Epithelial cell of esophagus (primary cell): ENCODE data around the gene ABCA4.

Experiments
- DNase-seq: peaks from one replicate; pipeline ENCODE4 v3.0.0; 2010; ENCODE audit warnings: low read depth
- H3K4me3 ChIP-seq: 2 replicates; pipeline ENCODE4 v1.5.1; 2011; ENCODE audit warnings: mild to moderate bottlenecking, low read length, control low read depth
- CTCF ChIP-seq: IDR thresholded peaks from 2 replicates; pipeline ENCODE4 v1.5.1; 2011; ENCODE audit warnings: low read depth, mild to moderate bottlenecking, low read length, control low read depth, inconsistent platforms; ENCODE audit not compliant: insufficient read depth; ENCODE audit errors: missing control alignments

ABCA4 gene

GRCh38 chr1:94044891-94045290 is 76.1 kb downstream of the ABCA4 start:
- TF ChIP-seq CTCF, result no peak
- no peak for DNase-seq
- H3K4me3 ChIP-seq, result no peak overlapping the region

- TF ChIP-seq CTCF, result no peak
- no peak for DNase-seq
- H3K4me3 ChIP-seq, result no peak overlapping the region
These were observed 76.6 kb downstream of the ABCA4 start for GRCh38 chr1:94044290-94044790.

GRCh38 chr1:94043738-94044289 is 77.1 kb downstream of the ABCA4 start:
- no peak overlapping the region for H3K4me3 ChIP-seq
- DNase-seq, result no peak
- TF ChIP-seq CTCF, result no peak

- no peak overlapping the region for H3K4me3 ChIP-seq
- no peak for DNase-seq
- no peak for TF ChIP-seq CTCF
These were observed 78.6 kb downstream of the ABCA4 start for GRCh38 chr1:94042388-94042787.

- TF ChIP-seq CTCF, result no peak
- no peak for DNase-seq
- no peak overlapping the region for H3K4me3 ChIP-seq
These were observed 80.9 kb downstream of the ABCA4 start for GRCh38 chr1:94039871-94040569.

- peak; percentile 81 for DNase-seq
- no peak overlapping the region for H3K4me3 ChIP-seq
- TF ChIP-seq CTCF, result peak; percentile 91
These were observed 81.5 kb downstream of the ABCA4 start for GRCh38 chr1:94039514-94039870.

- H3K4me3 ChIP-seq, result no peak overlapping the region
- no peak for TF ChIP-seq CTCF
- no peak for DNase-seq
These were observed 82.4 kb downstream of the ABCA4 start for GRCh38 chr1:94038511-94038910.
